IMR-90 (cell line): ENCODE results near the gene TSHZ1. TPM values are rescaled to one million over a fixed set of nuclear protein-coding genes. Genes with fewer than 3 reads are reported as not detected.

ENCODE experiments used
- ATAC-seq: fragments of 200-7000 bp; cut with Tn5 transposase; 2 replicates; pipeline ENCODE4 v1.9.1; 2020; ENCODE audit warnings: low read depth, mild to moderate bottlenecking, moderate library complexity
- BruUV-seq: library from RNA; stranded (reverse); fragments of 400-500 nt; replicated peaks from 2 replicates; lab custom pipeline; 2021; lab: Mats Ljungman, UMichigan
- CTCF ChIA-PET: fragments of 300-600 bp; formaldehyde crosslinking; extraction: SDS; loops from one replicate; lab custom pipeline; 2021; ENCODE audit warnings: antibody characterized with exemption; lab: Yijun Ruan, JAX
- POLR2A ChIA-PET: fragments of 300-600 bp; sonication (Branson Sonifier 250); formaldehyde crosslinking; loops from one replicate; lab custom pipeline; 2022; ENCODE audit warnings: antibody characterized with exemption; ENCODE audit not compliant: unreplicated experiment; lab: Charles Lee
- DNase-seq: peaks from one replicate; pipeline ENCODE4 v3.0.0; 2013
- H2AFZ ChIP-seq: replicated peaks from 2 replicates; pipeline ENCODE3; 2013; ENCODE audit warnings: low read length, mild to moderate bottlenecking; ENCODE audit not compliant: poor library complexity
- H2AK5ac ChIP-seq: 2 replicates; pipeline ENCODE4 v1.6.1; 2013; ENCODE audit warnings: low read depth, low read length, inconsistent platforms
- H2AK9ac ChIP-seq: replicated peaks from 2 replicates; pipeline ENCODE3; 2013; ENCODE audit warnings: mild to moderate bottlenecking, low read depth, low read length, moderate library complexity; ENCODE audit not compliant: poor library complexity
- H2BK120ac ChIP-seq: 2 replicates; pipeline ENCODE4 v1.6.1; 2013; ENCODE audit warnings: low read depth, low read length, inconsistent platforms
- H2BK15ac ChIP-seq: 3 replicates; pipeline ENCODE4 v1.6.1; 2013; ENCODE audit warnings: low read depth, low read length, inconsistent platforms
- H2BK20ac ChIP-seq: 2 replicates; pipeline ENCODE4 v1.6.1; 2013; ENCODE audit warnings: low read depth, mild to moderate bottlenecking, inconsistent platforms, low read length, moderate library complexity
- H2BK5ac ChIP-seq: 2 replicates; pipeline ENCODE4 v1.6.1; 2013; ENCODE audit warnings: mild to moderate bottlenecking, low read depth, low read length, inconsistent platforms; ENCODE audit not compliant: poor library complexity, severe bottlenecking
- H3K14ac ChIP-seq: replicated peaks from 2 replicates; pipeline ENCODE4 v1.6.1; 2013; ENCODE audit warnings: low read depth, low read length, inconsistent platforms
- H3K18ac ChIP-seq: 2 replicates; pipeline ENCODE4 v1.6.1; 2013; ENCODE audit warnings: low read depth, low read length, control low read depth
- H3K23ac ChIP-seq: 2 replicates; pipeline ENCODE4 v1.6.1; 2013; ENCODE audit warnings: low read depth, low read length, inconsistent platforms
- H3K27ac ChIP-seq: 2 replicates; pipeline ENCODE4 v1.5.1; 2013; ENCODE audit warnings: mild to moderate bottlenecking, control low read depth, low read length; ENCODE audit not compliant: insufficient read depth
- H3K27me3 ChIP-seq: 2 replicates; pipeline ENCODE4 v1.6.1; 2013; ENCODE audit warnings: low read length; ENCODE audit not compliant: control insufficient read depth, insufficient read depth
- H3K36me3 ChIP-seq: 2 replicates; pipeline ENCODE4 v1.6.1; 2013; ENCODE audit warnings: low read length, mixed read lengths; ENCODE audit not compliant: control insufficient read depth, insufficient read depth
- H3K4ac ChIP-seq: 2 replicates; pipeline ENCODE4 v1.6.1; 2013; ENCODE audit warnings: low read depth, low read length, inconsistent platforms
- H3K4me1 ChIP-seq: 2 replicates; pipeline ENCODE4 v1.6.1; 2013; ENCODE audit warnings: low read length, mixed read lengths; ENCODE audit not compliant: control insufficient read depth, insufficient read depth
- H3K4me2 ChIP-seq: 2 replicates; pipeline ENCODE4 v1.6.1; 2013; ENCODE audit warnings: low read depth, mild to moderate bottlenecking, control low read depth, low read length, moderate library complexity
- H3K4me3 ChIP-seq: 2 replicates; pipeline ENCODE4 v1.5.1; 2013; ENCODE audit warnings: low read depth, mild to moderate bottlenecking, control low read depth, low read length, moderate library complexity; ENCODE audit not compliant: insufficient read depth
- H3K56ac ChIP-seq: 2 replicates; pipeline ENCODE4 v1.6.1; 2013; ENCODE audit warnings: low read length, inconsistent platforms; ENCODE audit not compliant: insufficient read depth; ENCODE audit errors: extremely low read depth
- H3K79me1 ChIP-seq, 2 experiments: 2 replicates each; pipeline ENCODE4 v1.6.1; 2013; ENCODE audit warnings: low read length in 2 of 2, inconsistent platforms in 1 of 2, low read depth in 1 of 2
- H3K9ac ChIP-seq: 2 replicates; pipeline ENCODE4 v1.6.1; 2013; ENCODE audit warnings: low read depth, low read length, control low read depth
- H3K9me1 ChIP-seq: 2 replicates; pipeline ENCODE4 v1.6.1; 2013; ENCODE audit warnings: low read length, inconsistent platforms; ENCODE audit not compliant: insufficient read depth
- H3K9me3 ChIP-seq: 2 replicates; pipeline ENCODE4 v1.6.1; 2013; ENCODE audit warnings: low read length; ENCODE audit not compliant: control insufficient read depth, insufficient read depth
- H4K20me1 ChIP-seq: 2 replicates; pipeline ENCODE4 v1.6.1; 2013; ENCODE audit warnings: low read length, inconsistent platforms; ENCODE audit not compliant: insufficient read depth
- H4K5ac ChIP-seq: 2 replicates; pipeline ENCODE4 v1.6.1; 2013; ENCODE audit warnings: mild to moderate bottlenecking, low read depth, low read length, control low read depth
- H4K8ac ChIP-seq, 2 experiments: 2 replicates each; pipeline ENCODE4 v1.6.1; 2013; ENCODE audit warnings: low read depth in 2 of 2, low read length in 2 of 2, control low read depth in 1 of 2, inconsistent platforms in 1 of 2
- H4K91ac ChIP-seq: 2 replicates; pipeline ENCODE4 v1.6.1; 2013; ENCODE audit warnings: low read depth, low read length, inconsistent platforms; ENCODE audit not compliant: insufficient read depth
- BHLHE40 ChIP-seq: fragments of 150-350 bp; IDR thresholded peaks from 2 replicates; pipeline ENCODE4 v1.6.1; 2016; ENCODE audit warnings: mild to moderate bottlenecking, low read depth, low read length
- CHD1 ChIP-seq: IDR thresholded peaks from 2 replicates; pipeline ENCODE4 v1.6.1; 2012; ENCODE audit warnings: low read depth, low read length, improper control_type of control experiment
- FOS ChIP-seq: fragments of 150-350 bp; IDR thresholded peaks from 2 replicates; pipeline ENCODE4 v1.6.1; 2016; ENCODE audit warnings: low read depth, low read length
- MAFK ChIP-seq: IDR thresholded peaks from 2 replicates; pipeline ENCODE4 v1.6.1; 2012; ENCODE audit warnings: low read depth, low read length, improper control_type of control experiment
- NFE2L2 ChIP-seq: fragments of 150-350 bp; IDR thresholded peaks from 2 replicates; pipeline ENCODE4 v1.6.1; 2016; ENCODE audit warnings: low read depth, mild to moderate bottlenecking, low read length
- RCOR1 ChIP-seq: IDR thresholded peaks from 2 replicates; pipeline ENCODE4 v1.6.1; 2012; ENCODE audit warnings: mild to moderate bottlenecking, low read length, improper control_type of control experiment; ENCODE audit not compliant: insufficient replicate concordance
- RFX5 ChIP-seq: IDR thresholded peaks from 2 replicates; pipeline ENCODE4 v1.8.0; 2012; ENCODE audit warnings: low read depth, mild to moderate bottlenecking, low read length, moderate library complexity
- WGBS, 2 experiments: methylation state at CpG; one replicate each; pipeline versions ENCODE4 v1.1.5 to v1.1.7; 2013; ENCODE audit warnings: missing lambda C conversion rate in 2 of 2; ENCODE audit not compliant: insufficient read length in 1 of 2; ENCODE audit errors: extremely low coverage in 2 of 2; 5-methylcytosine and 5-hydroxymethylcytosine counted together
- dilution Hi-C: fragments of 300-500 bp; cut with HindIII; formaldehyde crosslinking; loops from one replicate; pipeline ENCODE4 v1.14.3; 2018; ENCODE audit warnings: low sequenced_read_pairs; ENCODE audit not compliant: unreplicated experiment
- in situ Hi-C: fragments of 300-500 bp; cut with MboI; formaldehyde crosslinking; loops from 3 replicates; pipeline ENCODE4 v1.14.3; 2019; ENCODE audit warnings: low sequenced_read_pairs, inconsistent platforms, mixed read lengths
- intact Hi-C: fragments of 100-400 bp; cut with micrococcal nuclease; formaldehyde crosslinking; loops from 2 replicates; pipeline ENCODE4 v1.10.0; 2022
- polyA plus RNA-seq, 3 experiments: library from polyadenylated mRNA; depleted of rRNA; stranded (reverse); fragments of >200 nt; gene quantifications; 2 replicates each; pipeline ENCODE4 v1.2.3, GENCODE V29; 2012; ENCODE audit warnings: low replicate concordance in 1 of 3
- total RNA-seq: library from RNA; depleted of rRNA; stranded (reverse); fragments of >200 nt; gene quantifications from 2 replicates; pipeline ENCODE4 v1.2.3, GENCODE V29; 2012

TSHZ1 gene
- total and polyA plus RNA-seq, 2 of the 4 experiments (the other 2 are of a cell fraction): 7.1 to 10.0 TPM

DNA sequence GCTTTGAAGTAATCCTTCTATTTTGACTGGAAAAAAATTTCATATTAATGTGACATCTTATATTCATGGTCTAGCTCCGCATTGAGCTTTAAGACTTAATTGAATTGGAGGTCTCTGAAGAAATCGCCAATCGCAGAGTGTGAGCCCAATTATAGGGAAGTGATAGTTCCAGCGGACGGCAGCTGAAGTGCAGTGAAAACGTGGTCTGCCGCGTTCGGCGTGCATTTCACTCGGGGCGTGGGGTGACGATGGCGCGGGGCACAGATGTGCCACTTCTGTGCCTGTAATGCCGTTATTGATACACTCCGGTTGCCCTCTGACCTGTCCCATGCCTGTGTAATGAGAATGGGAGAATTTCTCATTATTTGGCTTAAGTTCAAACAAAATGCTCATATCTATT, 106.7 kb downstream of the TSHZ1 start:
- in situ Hi-C loops: no loop called here
- TF ChIP-seq NFE2L2 (no peak), FOS (no peak), BHLHE40 (no peak), MAFK (no peak), CHD1 (no peak), RCOR1 (no peak), RFX5 (no peak)
- POLR2A ChIA-PET: no interaction called here

More for the DNA sequence above, 106.7 kb downstream of the TSHZ1 start:
- H3K4me2 ChIP-seq: no peak overlapping the region
- no peaks in the 10 kb centered on the region for H4K20me1 ChIP-seq
- ATAC-seq (no peak), DNase-seq (no peak)
- no peak overlapping the region for H2AFZ ChIP-seq
- no peak overlapping the region for H3K9ac ChIP-seq
- H3K4me1 ChIP-seq: no peaks in the 10 kb centered on the region
- no peaks in the 10 kb centered on the region for H3K9me3 ChIP-seq
- no peaks in the 10 kb centered on the region for H3K79me1 ChIP-seq
- H2AK9ac ChIP-seq: no peak overlapping the region
- H3K36me3 ChIP-seq: no peaks in the 10 kb centered on the region
- no peak overlapping the region for H2BK20ac ChIP-seq
- no peak overlapping the region for H2BK120ac ChIP-seq
- CTCF ChIA-PET: no interaction called here
- H3K14ac ChIP-seq: no peak overlapping the region
- H2BK5ac ChIP-seq: no peak overlapping the region
- H3K27me3 ChIP-seq: peaks cover 1% of the 10 kb centered on the region; the same call in 1 of the 2 replicates
- H3K4ac ChIP-seq: no peak overlapping the region
- H2BK15ac ChIP-seq: no peak overlapping the region
- H3K23ac ChIP-seq: no peak overlapping the region
- BruUV-seq: no TSS peak
- no peak overlapping the region for H3K18ac ChIP-seq
- dilution Hi-C loops (no loop called here), intact Hi-C loops (no loop called here)
- no peak overlapping the region for H4K5ac ChIP-seq
- H3K9me1 ChIP-seq: no peaks in the 10 kb centered on the region
- H2AK5ac ChIP-seq: no peak overlapping the region
- H3K27ac ChIP-seq: no peak overlapping the region
- H4K91ac ChIP-seq: no peak overlapping the region
- 89% methylated on average over 11 of the region's 17 CpGs; no CpG with 5 or more reads in 1 of the 2 experiments for WGBS, 2 experiments
- H4K8ac ChIP-seq: no peak overlapping the region
- no peak overlapping the region for H3K4me3 ChIP-seq
- no peak overlapping the region for H3K56ac ChIP-seq
